Naive thymus-derived CD4-positive, alpha-beta T cell (primary cell): ENCODE measurements around the gene SLC7A7. TPM values are rescaled to one million over a fixed set of nuclear protein-coding genes. Genes with fewer than 3 reads are reported as not detected.

Source experiments
- ATAC-seq: fragments of 150-1000 bp; cut with Tn5 transposase; 2 replicates; pipeline ENCODE4 v1.10.0; 2021; ENCODE audit warnings: mild to moderate bottlenecking, moderate library complexity
- CTCF ChIA-PET: fragments of 350-600 bp; sonication (Branson Sonifier 250); formaldehyde crosslinking; loops from one replicate; lab custom pipeline; 2021; ENCODE audit warnings: antibody characterized with exemption; lab: Charles Lee
- POLR2A ChIA-PET: fragments of 350-600 bp; sonication (Branson Sonifier 250); formaldehyde crosslinking; loops from one replicate; lab custom pipeline; 2021; ENCODE audit warnings: antibody characterized with exemption, inconsistent platforms; lab: Charles Lee
- DNase-seq, 9 donors: peaks; one replicate each; pipeline versions ENCODE4 v3.0.0 to v3.0.0-alpha.2; 2020 to 2022; ENCODE audit warnings: mixed read lengths in 1 of 9
- H3K27ac ChIP-seq: one replicate; pipeline ENCODE4 v1.7.0; 2013; ENCODE audit warnings: mild to moderate bottlenecking, low read depth, low read length, moderate library complexity
- H3K27me3 ChIP-seq, 2 donors: one replicate each; pipeline ENCODE4 v1.7.0; 2013; ENCODE audit warnings: low read length in 2 of 2, mild to moderate bottlenecking in 2 of 2, moderate library complexity in 2 of 2; ENCODE audit not compliant: control insufficient read depth in 2 of 2, insufficient read depth in 2 of 2
- H3K36me3 ChIP-seq, 3 experiments: 1 replicate in 2 of 3; 2 replicates in 1 of 3; pipeline ENCODE4 v1.7.0; 2013; ENCODE audit warnings: low read length in 3 of 3, mild to moderate bottlenecking in 3 of 3, moderate library complexity in 1 of 3; ENCODE audit not compliant: insufficient read depth in 3 of 3, control insufficient read depth in 2 of 3
- H3K4me1 ChIP-seq, 2 donors: one replicate each; pipeline ENCODE4 v1.7.0; 2013; ENCODE audit warnings: low read length in 2 of 2, mild to moderate bottlenecking in 2 of 2, moderate library complexity in 1 of 2; ENCODE audit not compliant: control insufficient read depth in 2 of 2, insufficient read depth in 2 of 2
- H3K4me3 ChIP-seq: 2 replicates; pipeline ENCODE4 v1.7.0; 2013; ENCODE audit warnings: mild to moderate bottlenecking, low read length
- H3K9me3 ChIP-seq, 3 experiments: 1 replicate in 2 of 3; 2 replicates in 1 of 3; pipeline ENCODE4 v1.7.0; 2013; ENCODE audit warnings: low read length in 3 of 3; ENCODE audit not compliant: control insufficient read depth in 2 of 3
- H3K27ac Mint-ChIP-seq, 9 donors: one replicate each; pipeline ENCODE4 v1.8.0; 2020 to 2022; ENCODE audit warnings: mixed read lengths in 9 of 9, mild to moderate bottlenecking in 8 of 9, moderate library complexity in 5 of 9, inconsistent platforms in 2 of 9
- H3K27me3 Mint-ChIP-seq, 5 donors: one replicate each; pipeline ENCODE4 v1.8.0; 2021 to 2022; ENCODE audit warnings: mixed read lengths in 5 of 5, mild to moderate bottlenecking in 1 of 5
- H3K36me3 Mint-ChIP-seq, 5 donors: one replicate each; pipeline ENCODE4 v1.8.0; 2020 to 2022; ENCODE audit warnings: mixed read lengths in 5 of 5, mild to moderate bottlenecking in 3 of 5, inconsistent platforms in 1 of 5
- H3K4me1 Mint-ChIP-seq, 7 donors: one replicate each; pipeline ENCODE4 v1.8.0; 2020 to 2022; ENCODE audit warnings: mixed read lengths in 7 of 7, mild to moderate bottlenecking in 3 of 7, inconsistent platforms in 1 of 7
- H3K4me3 Mint-ChIP-seq, 10 donors: one replicate each; pipeline ENCODE4 v1.8.0; 2020 to 2022; ENCODE audit warnings: mild to moderate bottlenecking in 10 of 10, mixed read lengths in 10 of 10, moderate library complexity in 6 of 10, inconsistent platforms in 2 of 10
- H3K9me3 Mint-ChIP-seq, 11 donors: one replicate each; pipeline ENCODE4 v1.8.0; 2020 to 2022; ENCODE audit warnings: mixed read lengths in 11 of 11, mild to moderate bottlenecking in 4 of 11, inconsistent platforms in 1 of 11, moderate library complexity in 1 of 11
- intact Hi-C, 2 donors: fragments of 100-400 bp; cut with micrococcal nuclease; formaldehyde crosslinking; loops; one replicate each; pipeline ENCODE4 v1.15.1; 2023
- polyA plus RNA-seq, 2 donors: library from polyadenylated mRNA; unstranded; fragments of 300-500 nt; fragmentation: Illumina TruSeq; gene quantifications; one replicate each; pipeline ENCODE4 v1.2.3, GENCODE V29; 2021
- total RNA-seq, 6 experiments: library from RNA in 5 of 6; stranded (reverse) in 5 of 6; gene quantifications; 1 replicate in 5 of 6; 2 replicates in 1 of 6; pipeline ENCODE4 v1.2.3 and lab custom pipeline; 2021 to 2026

SLC7A7 gene
- total and polyA plus RNA-seq, 7 experiments from 2014 or later = 1.1 to 71.1 (median 1.8) TPM

DNA sequence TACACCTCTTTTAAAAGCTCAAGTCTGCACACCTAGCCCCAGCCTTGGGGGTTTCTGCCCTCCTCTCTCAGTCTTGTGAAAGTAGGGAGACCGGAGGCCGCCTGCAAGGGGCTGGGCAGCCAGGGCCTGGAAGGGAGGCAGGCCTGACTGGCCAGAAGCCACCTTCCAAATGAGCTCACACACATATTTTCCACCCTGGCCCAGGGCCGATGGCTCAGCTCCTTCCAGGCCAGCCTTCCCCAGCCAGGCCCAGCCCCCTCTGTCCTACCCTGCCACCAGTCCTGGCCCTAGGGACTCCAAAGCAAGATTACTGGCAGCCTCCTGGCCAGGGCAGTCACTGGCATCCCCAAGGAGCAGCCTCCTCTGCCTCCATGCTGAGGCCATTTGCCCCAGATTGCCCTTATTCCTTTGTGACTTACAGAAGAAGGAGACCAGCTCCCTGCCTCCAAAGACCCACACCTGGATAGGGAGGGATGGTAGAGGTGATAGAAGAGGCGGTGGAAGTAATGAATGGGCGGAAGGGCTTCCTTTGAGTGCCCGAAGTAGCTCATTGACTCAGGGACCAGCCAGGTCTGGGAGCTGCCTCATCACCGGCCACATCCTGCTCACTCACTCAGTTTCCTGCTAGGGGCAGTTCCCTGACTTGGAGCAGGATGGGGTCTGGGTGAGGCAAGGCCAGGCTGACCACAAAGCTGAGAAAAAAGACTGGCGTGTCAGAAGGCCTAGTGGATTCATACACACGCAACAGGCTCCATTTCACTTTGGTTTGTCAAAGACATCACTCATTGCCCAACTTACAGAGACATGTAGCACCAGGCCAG, 35.9 kb upstream of the SLC7A7 start:
- CTCF ChIA-PET = interaction anchor here (0.5 to 10.8 kb wide), 12 partner anchors 9 to 292 kb away, joined by 3 to 143 read pairs (median 5); partner anchors contain the start of gene MMP14
- Histone ChIP-seq H3K27me3 (no peaks in the 10 kb centered on the region), H3K4me3 (no peak overlapping the region), H3K4me1 (no peaks in the 10 kb centered on the region), H3K9me3 (no peaks in the 10 kb centered on the region), H3K36me3 (no peaks in the 10 kb centered on the region), H3K27ac (no peak overlapping the region)
- intact Hi-C loops = loop anchor here (5.0 to 10.0 kb wide), 3 partner anchors 264 to 986 kb away; partner anchors contain the start of gene DAD1 (in 1 of the 2)
- ATAC-seq (peak; percentile 22), DNase-seq (no peak)
- Mint-ChIP-seq H3K27me3 (peaks cover 0 to 13% (median 10%) of the 10 kb centered on the region in 5 donors), H3K36me3 (peaks cover 0 to under 1% (median 0%) of the 10 kb centered on the region in 5 donors), H3K9me3 (no peaks in the 10 kb centered on the region), H3K4me3 (no peak overlapping the region), H3K27ac (peak overlapping the region in 2 of 9 donors; percentile 51 to 72), H3K4me1 (peaks cover 5 to 25% (median 7%) of the 10 kb centered on the region in 7 donors)
- POLR2A ChIA-PET = interaction anchor here (0.5 to 1.3 kb wide), 3 partner anchors 18 to 62 kb away, joined by 3 to 5 read pairs (median 3); no protein-coding TSS in a partner anchor

DNA sequence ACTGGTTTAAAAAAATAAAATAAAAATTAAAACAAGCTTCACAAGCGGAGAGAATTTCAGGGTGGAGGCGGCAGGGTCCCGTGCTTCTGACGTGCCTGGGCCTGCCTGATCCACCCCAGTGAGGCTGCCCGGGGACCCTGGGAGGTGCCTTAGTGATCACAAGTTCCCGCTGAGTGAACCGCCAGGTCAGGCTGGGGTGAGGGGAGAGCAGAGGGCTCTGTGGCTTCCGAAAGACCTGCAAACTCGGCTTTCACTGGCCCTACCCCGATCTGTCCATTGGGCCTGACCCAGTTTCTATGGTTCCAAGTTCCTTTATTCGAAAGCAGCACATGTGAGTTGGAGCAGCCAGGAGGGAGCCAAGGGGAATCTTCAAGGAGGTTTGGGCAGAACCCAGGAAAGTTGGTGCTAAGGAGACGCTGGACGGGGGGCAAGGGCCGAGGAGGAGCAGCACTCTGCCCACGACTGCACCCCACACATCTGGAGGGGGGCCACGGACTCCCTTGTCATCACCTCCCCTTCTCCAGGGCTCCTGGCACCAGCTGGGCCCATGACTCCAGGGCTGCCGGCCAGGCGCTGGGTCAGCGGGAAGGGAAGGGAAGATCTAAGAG, 34.1 kb upstream of the SLC7A7 start:
- no peaks in the 10 kb centered on the region for H3K27me3 ChIP-seq
- ChIA-PET CTCF (interaction anchor here (4.6 to 10.8 kb wide), 2 partner anchors 14 to 28 kb away, joined by 23 to 143 read pairs; no protein-coding TSS in a partner anchor), POLR2A (interaction anchor here (0.8 to 1.2 kb wide), 2 partner anchors 15 to 82 kb away, joined by 3 to 4 read pairs; no protein-coding TSS in a partner anchor)
- Mint-ChIP-seq H3K4me3 (no peak overlapping the region), H3K4me1 (peaks cover 0 to 21% (median 5%) of the 10 kb centered on the region in 7 donors), H3K36me3 (no peaks in the 10 kb centered on the region), H3K27me3 (peaks cover 0 to 23% (median 5%) of the 10 kb centered on the region in 5 donors), H3K27ac (no peak overlapping the region), H3K9me3 (no peaks in the 10 kb centered on the region)
- DNase-seq (no peak), ATAC-seq (no peak)
- no peaks in the 10 kb centered on the region for H3K9me3 ChIP-seq
- no peak overlapping the region for H3K27ac ChIP-seq
- intact Hi-C loops = no loop called here
- no peaks in the 10 kb centered on the region for H3K36me3 ChIP-seq
- no peak overlapping the region for H3K4me3 ChIP-seq
- H3K4me1 ChIP-seq = no peaks in the 10 kb centered on the region

GRCh38 chr14:22848351-22849164, 33.3 kb upstream of the SLC7A7 start:
- intact Hi-C loops = no loop called here
- H3K36me3 ChIP-seq = no peaks in the 10 kb centered on the region
- Mint-ChIP-seq H3K9me3 (no peaks in the 10 kb centered on the region), H3K36me3 (no peaks in the 10 kb centered on the region), H3K27ac (no peak overlapping the region), H3K4me3 (no peak overlapping the region), H3K27me3 (peaks cover 0 to 24% (median 6%) of the 10 kb centered on the region in 5 donors), H3K4me1 (peaks cover 0 to 19% (median 5%) of the 10 kb centered on the region in 7 donors)
- H3K4me1 ChIP-seq = no peaks in the 10 kb centered on the region
- H3K27me3 ChIP-seq = no peaks in the 10 kb centered on the region
- H3K9me3 ChIP-seq = no peaks in the 10 kb centered on the region
- ChIA-PET CTCF (interaction anchor here (10.8 kb wide), 1 partner anchor 27 kb away, joined by 143 read pairs; no protein-coding TSS in a partner anchor), POLR2A (interaction anchor here (0.8 to 1.2 kb wide), 2 partner anchors 15 to 81 kb away, joined by 3 to 4 read pairs; no protein-coding TSS in a partner anchor)
- ATAC-seq = no peak
- no peak overlapping the region for H3K4me3 ChIP-seq
- no peak overlapping the region for H3K27ac ChIP-seq
- no peak for DNase-seq

DNA sequence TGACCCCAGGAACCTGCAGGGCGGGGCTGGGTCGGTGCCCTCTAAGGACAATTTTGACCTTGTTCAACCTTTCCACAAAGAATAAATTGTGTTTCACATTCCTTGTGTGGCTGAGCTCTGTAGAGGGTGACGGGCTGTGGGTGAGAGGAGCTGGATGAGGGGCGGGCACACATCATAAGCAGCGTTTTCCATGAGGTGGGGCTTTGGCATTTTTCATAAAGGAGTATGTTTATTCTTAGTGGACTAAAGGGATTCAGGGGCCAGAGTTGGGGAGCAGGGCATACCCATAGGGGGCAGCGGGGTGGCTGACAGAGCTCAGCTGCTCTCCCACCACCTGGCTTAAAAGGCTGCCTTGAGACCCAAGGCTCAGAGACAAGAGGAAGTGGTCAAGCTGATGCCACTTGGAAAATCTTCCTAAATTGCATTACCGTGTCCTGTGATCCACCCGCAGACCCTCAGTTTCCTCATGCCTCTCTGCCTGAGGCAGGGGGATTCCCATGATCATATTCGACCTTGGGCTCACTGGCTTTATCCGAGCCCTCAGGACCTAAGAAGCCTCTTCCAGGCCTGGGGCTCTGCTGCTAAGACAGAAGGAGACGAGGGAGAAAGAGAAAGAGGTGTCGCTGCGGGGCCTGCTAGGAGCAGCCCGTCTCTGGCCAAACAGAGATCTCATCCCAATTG, 32.6 kb upstream of the SLC7A7 start:
- ATAC-seq (no peak), DNase-seq (no peak)
- Histone ChIP-seq H3K4me3 (no peak overlapping the region), H3K27me3 (no peaks in the 10 kb centered on the region), H3K9me3 (no peaks in the 10 kb centered on the region), H3K4me1 (no peaks in the 10 kb centered on the region), H3K36me3 (no peaks in the 10 kb centered on the region), H3K27ac (no peak overlapping the region)
- Mint-ChIP-seq H3K4me1 (peaks cover 0 to 11% (median 1%) of the 10 kb centered on the region in 7 donors), H3K4me3 (no peak overlapping the region), H3K27me3 (peaks cover 0 to 27% (median 6%) of the 10 kb centered on the region in 5 donors), H3K27ac (no peak overlapping the region), H3K36me3 (no peaks in the 10 kb centered on the region), H3K9me3 (no peaks in the 10 kb centered on the region)
- intact Hi-C loops = no loop called here
- POLR2A ChIA-PET = interaction anchor here (1.2 kb wide), 1 partner anchor 81 kb away, joined by 3 read pairs; no protein-coding TSS in a partner anchor
- CTCF ChIA-PET = no interaction called here

DNA sequence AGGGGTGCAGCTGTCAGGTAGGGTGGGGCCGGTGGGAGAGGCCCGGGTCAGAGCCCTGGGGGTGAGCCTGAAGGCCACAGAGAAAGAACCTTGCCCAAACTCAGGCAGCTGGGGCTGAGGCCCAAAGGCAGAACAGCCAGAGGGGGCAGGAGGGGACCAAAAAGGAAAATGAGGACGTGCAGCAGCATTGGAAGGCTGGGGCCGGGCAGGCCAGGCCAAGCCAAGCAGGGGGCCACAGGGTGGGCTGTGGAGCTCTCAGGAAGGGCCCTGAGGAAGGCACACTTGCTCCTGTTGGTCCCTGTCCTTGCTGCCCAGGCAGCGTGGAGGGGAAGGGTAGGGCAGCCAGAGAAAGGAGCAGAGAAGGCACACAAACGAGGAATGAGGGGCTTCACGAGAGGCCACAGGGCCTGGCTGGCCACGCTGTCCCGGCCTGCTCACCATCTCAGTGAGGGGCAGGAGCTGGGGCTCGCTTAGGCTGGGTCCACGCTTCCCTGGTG, 31.6 kb upstream of the SLC7A7 start:
- no peak for DNase-seq
- no peaks in the 10 kb centered on the region for H3K36me3 Mint-ChIP-seq
- ATAC-seq = no peak
- no peaks in the 10 kb centered on the region for H3K36me3 ChIP-seq
- no peaks in the 10 kb centered on the region for H3K27me3 ChIP-seq
- H3K4me3 Mint-ChIP-seq = no peak overlapping the region
- H3K4me1 ChIP-seq = no peaks in the 10 kb centered on the region
- peaks cover 0 to 9% (median 0%) of the 10 kb centered on the region in 7 donors for H3K4me1 Mint-ChIP-seq
- peaks cover 0 to 27% (median 6%) of the 10 kb centered on the region in 5 donors for H3K27me3 Mint-ChIP-seq
- no peaks in the 10 kb centered on the region for H3K9me3 Mint-ChIP-seq
- H3K27ac Mint-ChIP-seq = no peak overlapping the region
- ChIA-PET POLR2A (no interaction called here), CTCF (no interaction called here)
- no peaks in the 10 kb centered on the region for H3K9me3 ChIP-seq
- intact Hi-C loops = no loop called here
- no peak overlapping the region for H3K4me3 ChIP-seq
- no peak overlapping the region for H3K27ac ChIP-seq
